ENCODE measurements around the gene KCNAB3. TPM values are rescaled to one million over a fixed set of nuclear protein-coding genes. Genes with fewer than 3 reads are reported as not detected.
A peak's percentile ranks its signal among the peaks of the same experiment; 100 is the strongest.

The KCNAB3 gene
- polyA plus RNA-seq, 3 donors, result 11.7 TPM; not detected in 2

- Mint-ChIP-seq H3K36me3 (peaks cover 33 to 41% of the 10 kb centered on the region in 2 donors), H3K27me3 (ENCODE audit: low read depth in 3 of 3) (peaks cover 0 to 1% (median 1%) of the 10 kb centered on the region in 3 donors), H3K9me3 (no peaks in the 10 kb centered on the region), H3K4me3 (no peak overlapping the region), H3K27ac (peak overlapping the region in 4 of 7 donors; percentile 37 to 92 (median 78)), H3K4me1 (peaks cover 8% of the 10 kb centered on the region)
- no peaks in the 10 kb centered on the region for H3K27me3 ChIP-seq (ENCODE audit: control insufficient read depth in 2 of 2, insufficient read depth in 2 of 2, low read length in 2 of 2)
- peak; percentile 41 for TF ChIP-seq CTCF (IDR thresholded peaks at IDR 0.05)
- H3K4me3 ChIP-seq (replicated peaks in 1 of 3; ENCODE audit: low read depth in 2 of 3, low read length in 3 of 3), result peak overlapping the region in 1 of 3 experiments; percentile 98
- peak overlapping the region; percentile 24 for H2AFZ ChIP-seq (ENCODE audit: insufficient read depth, low read depth, low read length, poor library complexity, severe bottlenecking)
- peak overlapping the region; percentile 17 to 82 for H3K27ac ChIP-seq (ENCODE audit: low read depth in 1 of 2, low read length in 2 of 2)
- peaks cover 53 to 59% of the 10 kb centered on the region in 2 donors for H3K4me1 ChIP-seq (ENCODE audit: control insufficient read depth in 1 of 2, insufficient read depth in 2 of 2, low read length in 2 of 2)
- H3K4me2 ChIP-seq (replicated peaks; ENCODE audit: extremely low read depth, low read length, poor library complexity, severe bottlenecking), result peak overlapping the region; percentile 99
- DNase-seq, result peak; percentile 84 to 92 (median 88)
- H3K9ac ChIP-seq (ENCODE audit: insufficient read depth, low read length, poor library complexity, severe bottlenecking), result peak overlapping the region; percentile 25
- 34% methylated on average over 4 of the region's 11 CpGs for WGBS (ENCODE audit: insufficient coverage)
- no peaks in the 10 kb centered on the region for H3K9me3 ChIP-seq (replicated peaks in 1 of 2; ENCODE audit: control insufficient read depth in 1 of 2, insufficient read depth in 1 of 2, low read length in 2 of 2)
- peaks cover 13% of the 10 kb centered on the region for H4K20me1 ChIP-seq (ENCODE audit: insufficient read depth, low read length)
- peaks cover 24 to 41% of the 10 kb centered on the region in 2 donors for H3K36me3 ChIP-seq (replicated peaks in 1 of 2; ENCODE audit: control insufficient read depth in 1 of 2, insufficient read depth in 2 of 2, low read length in 2 of 2)
- peaks cover 81% of the 10 kb centered on the region for H3K79me2 ChIP-seq (ENCODE audit: insufficient read depth, low read length)
- intact Hi-C loops (cut with micrococcal nuclease), result no loop called here
These were observed 40.3 kb downstream of the KCNAB3 start for GRCh38 chr17:7889166-7889955.

DNA sequence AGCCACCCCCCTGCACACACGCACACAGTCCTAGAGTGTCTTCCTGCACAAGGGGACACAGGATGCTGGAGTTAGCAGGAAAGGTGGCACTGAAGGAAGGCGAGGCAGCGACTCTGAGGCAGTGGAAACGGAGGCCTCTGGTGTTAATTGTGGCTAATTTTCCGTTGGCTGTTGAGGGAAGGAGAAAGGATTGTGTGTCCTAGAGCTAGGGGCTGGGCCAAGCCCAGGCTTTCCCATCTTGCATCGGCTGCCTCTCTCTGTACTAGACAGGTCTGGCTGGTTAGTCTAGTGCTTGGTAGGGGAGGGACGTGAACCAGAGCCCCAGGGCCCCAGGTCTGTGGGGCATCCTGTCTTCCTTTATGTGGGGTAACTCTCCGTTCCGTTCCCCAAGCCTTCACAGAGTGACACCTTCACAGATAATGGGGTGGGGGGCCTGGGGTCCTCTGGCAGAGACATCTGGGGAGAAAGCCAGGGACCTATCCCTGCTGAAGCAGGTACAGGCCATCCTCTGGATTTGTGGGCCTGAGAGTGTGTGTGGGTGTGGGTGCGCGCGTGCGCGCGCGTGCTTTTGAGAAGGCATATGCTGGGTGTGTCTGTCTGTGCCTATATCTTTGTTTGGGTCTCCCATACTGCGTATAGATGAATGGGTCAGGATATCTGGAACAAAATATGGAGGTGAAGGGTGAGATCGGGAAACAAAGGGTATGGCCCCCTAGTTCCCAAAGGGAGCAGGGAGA, 41.3 kb downstream of the KCNAB3 start, which contains the start of gene CHD3:
CHD3 (plus strand) TSS at position 606 of the 737 bp plus-strand sequence. CDS start 212 bp downstream, outside the sequence.
- peaks cover 14 to 30% of the 10 kb centered on the region in 2 donors for H3K36me3 ChIP-seq (replicated peaks in 1 of 2; ENCODE audit: control insufficient read depth in 1 of 2, insufficient read depth in 2 of 2, low read length in 2 of 2)
- H3K4me3 Mint-ChIP-seq, result no peak within 1 kb of the TSS
- H3K9ac ChIP-seq (ENCODE audit: insufficient read depth, low read length, poor library complexity, severe bottlenecking), result peak within 1 kb of the TSS; percentile 73
- H3K36me3 Mint-ChIP-seq, result peaks cover 23 to 31% of the 10 kb centered on the region in 2 donors
- H3K9me3 ChIP-seq (replicated peaks in 1 of 2; ENCODE audit: control insufficient read depth in 1 of 2, insufficient read depth in 1 of 2, low read length in 2 of 2), result no peaks in the 10 kb centered on the region
- TF ChIP-seq CTCF (IDR thresholded peaks at IDR 0.05), result no peak
- peak within 1 kb of the TSS; percentile 97 for H2AFZ ChIP-seq (ENCODE audit: insufficient read depth, low read depth, low read length, poor library complexity, severe bottlenecking)
- H3K79me2 ChIP-seq (ENCODE audit: insufficient read depth, low read length), result peaks cover 84% of the 10 kb centered on the region
- H3K27me3 ChIP-seq (ENCODE audit: control insufficient read depth in 2 of 2, insufficient read depth in 2 of 2, low read length in 2 of 2), result no peaks in the 10 kb centered on the region
- H3K27ac Mint-ChIP-seq, result peak within 1 kb of the TSS in 3 of 7 donors; percentile 68 to 92 (median 87)
- DNase-seq, result no peak
- peak within 1 kb of the TSS; percentile 99 for H3K4me2 ChIP-seq (replicated peaks; ENCODE audit: extremely low read depth, low read length, poor library complexity, severe bottlenecking)
- H3K9me3 Mint-ChIP-seq, result no peaks in the 10 kb centered on the region
- peak within 1 kb of the TSS; percentile 48 to 98 (median 89) for H3K4me3 ChIP-seq (replicated peaks in 1 of 3; ENCODE audit: low read depth in 2 of 3, low read length in 3 of 3)
- H3K4me1 Mint-ChIP-seq, result peaks cover 13% of the 10 kb centered on the region
- peak within 1 kb of the TSS; percentile 79 to 82 for H3K27ac ChIP-seq (ENCODE audit: low read depth in 1 of 2, low read length in 2 of 2)
- 59% methylated on average over 14 of the region's 18 CpGs for WGBS (ENCODE audit: insufficient coverage)
- peaks cover 0 to 1% (median 1%) of the 10 kb centered on the region in 3 donors for H3K27me3 Mint-ChIP-seq (ENCODE audit: low read depth in 3 of 3)
- intact Hi-C loops (cut with micrococcal nuclease), result no loop called here
- H4K20me1 ChIP-seq (ENCODE audit: insufficient read depth, low read length), result peaks cover 13% of the 10 kb centered on the region
- H3K4me1 ChIP-seq (ENCODE audit: control insufficient read depth in 1 of 2, insufficient read depth in 2 of 2, low read length in 2 of 2), result peaks cover 58 to 65% of the 10 kb centered on the region in 2 donors

Data from CD14-positive monocyte (primary cell).